Omental fat pad (tissue), 4 donors: ENCODE measurements around the gene WDR43. TPM values are rescaled to one million over a fixed set of nuclear protein-coding genes. Genes with fewer than 3 reads are reported as not detected.

ENCODE experiments used
- ATAC-seq: fragments of 150-250 bp; one replicate; pipeline ENCODE4 v1.9.1; 2016; ENCODE audit warnings: mild to moderate bottlenecking, moderate library complexity; ENCODE audit not compliant: low FRiP score
- DNase-seq: peaks from one replicate; pipeline ENCODE4 v3.0.0-alpha.2; 2019; ENCODE audit warnings: low spot score
- total RNA-seq, 4 donors: library from RNA; depleted of rRNA; stranded (reverse); fragments of >200 nt; gene quantifications; one replicate each; pipeline ENCODE4 v1.1.0, GENCODE V29; 2016
- TF ChIP-seq, protein P1 (sequence below), 3 donors: fragments of 450-650 bp; IDR thresholded peaks; one replicate each; pipeline ENCODE4 v1.5.1; 2016 to 2017; ENCODE audit warnings: antibody characterized with exemption in 3 of 3, mild to moderate bottlenecking in 3 of 3, moderate library complexity in 2 of 3

WDR43 gene
- total RNA-seq, 4 donors from 2014 or later = 41.6 to 156 (median 68.3) TPM

DNA sequence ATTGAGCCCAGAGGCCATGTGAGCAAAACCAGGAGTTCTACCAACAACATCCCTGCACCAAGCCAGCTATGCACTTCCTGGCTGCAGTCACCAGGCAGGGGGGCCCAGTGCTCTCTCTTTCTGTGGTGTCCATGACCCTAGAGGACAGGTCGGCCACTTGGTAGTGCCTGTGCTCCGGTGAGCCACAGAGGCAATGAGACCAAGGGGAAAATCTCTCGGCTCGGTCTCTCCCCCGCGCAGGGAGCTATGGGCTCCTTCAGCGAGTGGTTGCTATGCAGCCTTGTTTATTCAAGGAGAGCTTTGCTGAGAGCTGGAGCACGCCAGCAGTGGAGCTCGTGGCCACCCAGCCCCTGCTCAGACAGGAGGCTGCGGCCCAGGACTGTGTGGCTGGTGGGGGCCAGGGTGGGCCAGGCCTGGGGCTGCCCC lies 86.6 kb downstream of the WDR43 start, which contains the start of gene TOGARAM2:
Gene TOGARAM2, plus strand, starts transcription at position 283 of the 426 bp plus-strand sequence. CDS start 13,537 bp downstream, outside the sequence.
- ATAC-seq = peak; percentile 37
- DNase-seq = no peak
- TF ChIP-seq, protein P1, sequence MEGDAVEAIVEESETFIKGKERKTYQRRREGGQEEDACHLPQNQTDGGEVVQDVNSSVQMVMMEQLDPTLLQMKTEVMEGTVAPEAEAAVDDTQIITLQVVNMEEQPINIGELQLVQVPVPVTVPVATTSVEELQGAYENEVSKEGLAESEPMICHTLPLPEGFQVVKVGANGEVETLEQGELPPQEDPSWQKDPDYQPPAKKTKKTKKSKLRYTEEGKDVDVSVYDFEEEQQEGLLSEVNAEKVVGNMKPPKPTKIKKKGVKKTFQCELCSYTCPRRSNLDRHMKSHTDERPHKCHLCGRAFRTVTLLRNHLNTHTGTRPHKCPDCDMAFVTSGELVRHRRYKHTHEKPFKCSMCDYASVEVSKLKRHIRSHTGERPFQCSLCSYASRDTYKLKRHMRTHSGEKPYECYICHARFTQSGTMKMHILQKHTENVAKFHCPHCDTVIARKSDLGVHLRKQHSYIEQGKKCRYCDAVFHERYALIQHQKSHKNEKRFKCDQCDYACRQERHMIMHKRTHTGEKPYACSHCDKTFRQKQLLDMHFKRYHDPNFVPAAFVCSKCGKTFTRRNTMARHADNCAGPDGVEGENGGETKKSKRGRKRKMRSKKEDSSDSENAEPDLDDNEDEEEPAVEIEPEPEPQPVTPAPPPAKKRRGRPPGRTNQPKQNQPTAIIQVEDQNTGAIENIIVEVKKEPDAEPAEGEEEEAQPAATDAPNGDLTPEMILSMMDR (IDR thresholded peaks at IDR 0.05) = no peak

DNA sequence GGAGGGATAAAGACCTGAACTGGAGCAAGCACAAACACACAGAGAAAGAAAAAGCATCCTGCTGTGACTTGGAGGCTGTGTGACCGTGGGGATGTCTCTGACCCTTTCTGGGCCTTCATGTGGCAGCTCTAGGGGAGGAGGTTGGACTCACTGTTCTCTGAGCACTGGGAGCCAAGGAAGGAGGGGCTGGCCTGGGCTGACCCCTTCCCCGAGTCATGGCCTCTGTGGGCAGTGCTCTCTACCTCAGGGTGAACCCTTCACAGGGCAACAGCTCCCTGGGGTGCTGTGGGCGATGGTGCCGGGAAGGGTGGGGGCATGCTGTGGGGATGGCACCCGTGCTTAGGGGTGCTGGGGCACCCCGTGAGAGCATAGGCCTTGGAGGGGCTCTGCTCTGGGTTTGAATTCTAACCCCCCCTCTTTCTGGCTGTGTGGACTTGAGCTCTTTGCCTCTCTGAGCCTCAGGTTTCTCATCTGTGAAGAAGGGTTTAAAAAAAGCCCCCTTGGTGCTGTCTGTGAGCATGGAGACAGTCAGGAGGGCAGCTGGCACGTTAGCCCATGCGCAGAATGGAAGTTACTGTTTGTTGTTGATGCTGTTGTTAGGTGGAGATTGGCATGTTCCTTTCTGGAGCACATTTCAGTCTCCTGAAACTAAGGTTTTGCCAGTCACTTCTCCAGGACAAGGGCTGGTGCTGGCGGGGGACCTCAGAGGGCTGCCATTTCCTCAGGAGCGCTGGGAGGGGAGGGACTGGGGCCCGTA lies 87.3 kb downstream of the WDR43 start:
- ATAC-seq = peak; percentile 53
- TF ChIP-seq, protein P1 (IDR thresholded peaks at IDR 0.05) = no peak
- DNase-seq = no peak

DNA sequence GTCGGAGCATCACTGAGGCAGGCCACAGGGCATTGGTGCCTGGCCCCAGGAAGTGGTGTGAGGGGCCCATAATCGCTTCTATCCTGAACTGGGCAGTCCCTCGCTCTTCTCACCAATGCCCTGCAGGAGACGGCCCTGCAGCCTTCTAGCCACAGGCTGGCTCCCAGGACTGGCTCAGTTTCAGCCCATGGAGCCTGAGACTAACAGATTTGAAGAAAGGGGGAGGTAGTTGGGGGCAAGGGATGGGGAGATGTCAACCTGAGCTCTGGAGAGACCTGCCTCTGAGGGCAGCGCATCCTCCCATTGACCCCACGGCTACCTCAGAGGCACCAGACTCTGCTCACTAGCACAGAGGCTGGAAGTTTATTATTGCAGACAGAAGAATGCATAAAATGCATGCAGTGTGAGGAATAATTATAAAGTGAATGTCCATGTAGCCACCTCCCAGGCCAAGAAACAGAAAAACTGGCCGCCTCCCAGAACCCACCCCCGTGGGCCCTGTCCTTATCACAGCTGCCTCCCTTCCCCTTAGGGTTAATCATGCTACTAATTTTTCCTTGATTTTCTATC lies 88.0 kb downstream of the WDR43 start:
- ATAC-seq (no peak), DNase-seq (no peak)
- TF ChIP-seq, protein P1 (IDR thresholded peaks at IDR 0.05) = no peak

DNA sequence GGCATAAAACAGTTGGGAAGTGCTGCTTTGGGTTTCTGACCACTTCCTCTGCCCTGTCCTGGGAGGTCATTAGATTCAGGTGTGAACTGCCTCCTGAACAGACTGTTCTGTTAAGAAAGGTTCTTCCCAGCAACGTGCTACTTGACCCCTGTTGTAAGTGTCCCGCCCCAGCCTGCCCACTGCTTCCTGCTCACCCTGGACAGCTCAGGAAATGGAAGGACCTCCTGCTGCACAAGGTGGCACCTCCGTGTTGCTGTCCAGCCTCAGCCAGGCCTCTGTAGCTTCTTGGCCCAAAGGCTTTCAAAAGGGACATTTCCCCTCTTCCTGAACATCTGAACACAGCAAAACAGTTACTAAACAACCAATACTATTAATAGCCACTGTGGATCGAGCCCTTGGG lies 92.0 kb downstream of the WDR43 start:
- ATAC-seq (no peak), DNase-seq (no peak)
- TF ChIP-seq, protein P1 (IDR thresholded peaks at IDR 0.05) = no peak

DNA sequence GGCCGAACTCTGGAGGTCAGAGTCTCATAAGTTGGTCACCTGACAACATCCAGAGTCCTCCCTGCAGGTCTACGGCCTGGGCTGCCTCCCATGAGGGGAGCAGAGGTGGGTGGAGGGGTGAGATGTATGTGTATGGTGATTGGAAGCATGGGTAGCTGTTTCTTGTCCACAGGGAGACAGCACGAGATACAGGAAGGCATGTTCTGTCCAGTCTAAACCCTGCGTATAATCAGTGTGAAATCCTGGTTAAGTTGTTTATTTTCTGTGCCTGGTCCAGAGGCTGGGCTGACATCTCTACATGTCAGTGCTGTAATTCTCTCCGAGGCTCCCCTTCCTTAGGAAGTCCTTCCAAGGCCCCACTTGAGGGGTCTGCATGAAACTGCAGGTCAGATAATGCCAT lies 95.5 kb downstream of the WDR43 start:
- no peak for ATAC-seq
- TF ChIP-seq, protein P1 (IDR thresholded peaks at IDR 0.05) = no peak
- no peak for DNase-seq

DNA sequence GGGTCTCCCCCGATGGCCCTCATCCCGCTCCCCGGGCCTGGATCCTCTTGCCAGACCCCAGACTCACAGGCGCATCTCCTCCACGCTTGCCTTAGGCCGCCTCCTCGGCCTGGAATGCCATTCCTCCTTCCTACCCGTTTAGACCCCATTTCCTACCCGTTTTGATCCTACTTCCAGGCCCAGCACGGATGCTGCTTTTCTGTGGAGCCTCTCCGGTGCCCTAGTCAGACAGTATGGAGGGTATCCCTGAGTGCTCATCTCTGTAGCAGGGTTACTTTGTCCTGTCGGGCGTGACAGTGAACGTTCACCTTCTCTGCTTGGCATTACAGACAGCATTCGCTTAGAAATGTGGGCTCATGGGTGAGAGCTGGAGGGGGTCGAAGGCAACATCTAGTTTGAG lies 96.0 kb downstream of the WDR43 start:
- ATAC-seq (no peak), DNase-seq (no peak)
- TF ChIP-seq, protein P1 (IDR thresholded peaks at IDR 0.05) = no peak

GRCh38 chr2:28991021-28991420 lies 96.6 kb downstream of the WDR43 start:
- ATAC-seq = no peak
- TF ChIP-seq, protein P1 (IDR thresholded peaks at IDR 0.05) = no peak
- no peak for DNase-seq
